GM18951 (cell line): Measurements from ENCODE around the gene KCNC1.

Experiments
- POLR2A ChIP-seq: IDR thresholded peaks from 4 replicates; pipeline ENCODE4 v1.6.1; 2011; ENCODE audit warnings: mild to moderate bottlenecking; ENCODE audit not compliant: insufficient read length, insufficient read depth; ENCODE audit errors: extremely low read depth
- in situ Hi-C: fragments of 300-500 bp; cut with MboI; formaldehyde crosslinking; loops from one replicate; pipeline ENCODE4 v1.12.0; 2022; ENCODE audit warnings: low sequenced_read_pairs, mixed read lengths, inconsistent platforms; ENCODE audit not compliant: unreplicated experiment

KCNC1 gene

GRCh38 chr11:17778352-17778751 lies 43.8 kb downstream of the KCNC1 start:
- in situ Hi-C loops: no loop called here

GRCh38 chr11:17778956-17779860 lies 44.6 kb downstream of the KCNC1 start:
- in situ Hi-C loops: no loop called here
- no peak for TF ChIP-seq POLR2A

More at GRCh38 chr11:17778352-17778751, 43.8 kb downstream of the KCNC1 start:
- TF ChIP-seq POLR2A: no peak

GRCh38 chr11:17779861-17780594 lies 45.4 kb downstream of the KCNC1 start:
- no peak for TF ChIP-seq POLR2A
- in situ Hi-C loops: no loop called here

GRCh38 chr11:17780668-17781067 lies 46.1 kb downstream of the KCNC1 start:
- in situ Hi-C loops: no loop called here
- no peak for TF ChIP-seq POLR2A

GRCh38 chr11:17781221-17781620 lies 46.6 kb downstream of the KCNC1 start:
- TF ChIP-seq POLR2A: no peak
- in situ Hi-C loops: no loop called here

- TF ChIP-seq POLR2A: no peak
- in situ Hi-C loops: no loop called here
Measured at GRCh38 chr11:17781626-17782025, 47.0 kb downstream of the KCNC1 start.

- in situ Hi-C loops: no loop called here
- TF ChIP-seq POLR2A: no peak
Measured at GRCh38 chr11:17782145-17782544, 47.6 kb downstream of the KCNC1 start.

- TF ChIP-seq POLR2A: no peak
- in situ Hi-C loops: no loop called here
Measured at GRCh38 chr11:17782603-17783337, 48.2 kb downstream of the KCNC1 start.

- in situ Hi-C loops: no loop called here
- TF ChIP-seq POLR2A: no peak
Measured at GRCh38 chr11:17783878-17784277, 49.3 kb downstream of the KCNC1 start.

- TF ChIP-seq POLR2A: no peak
- in situ Hi-C loops: no loop called here
Measured at GRCh38 chr11:17786824-17787525, 52.4 kb downstream of the KCNC1 start.

GRCh38 chr11:17788084-17788483 lies 53.5 kb downstream of the KCNC1 start:
- TF ChIP-seq POLR2A: no peak
- in situ Hi-C loops: no loop called here

- in situ Hi-C loops: no loop called here
- no peak for TF ChIP-seq POLR2A
Measured at GRCh38 chr11:17790453-17790852, 55.9 kb downstream of the KCNC1 start.
